Measurements from ENCODE around the gene BRINP2. TPM values are rescaled to one million over a fixed set of nuclear protein-coding genes. Genes with fewer than 3 reads are reported as not detected.

Gene BRINP2
- total and polyA plus RNA-seq, 2 of the 4 experiments (the other 2 are of a cell fraction) = not detected

GRCh38 chr1:177230228-177231016 lies 59.7 kb downstream of the BRINP2 start:
- Histone ChIP-seq H3K36me3 (ENCODE audit: control insufficient read depth, insufficient read depth, low read length) (no peaks in the 10 kb centered on the region), H2BK120ac (ENCODE audit: low read depth, low read length) (no peak overlapping the region), H2BK20ac (ENCODE audit: low read depth, low read length) (no peak overlapping the region), H3K27ac (ENCODE audit: insufficient read depth, low read length) (no peak overlapping the region), H3K14ac (replicated peaks; ENCODE audit: low read depth, low read length) (no peak overlapping the region), H3K23ac (ENCODE audit: low read depth, low read length) (no peak overlapping the region), H3K4ac (ENCODE audit: low read depth, low read length) (no peak overlapping the region), H4K5ac (ENCODE audit: low read depth, low read length) (no peak overlapping the region), H3K27me3 (ENCODE audit: control insufficient read depth, insufficient read depth, low read length) (peaks cover 4% of the 10 kb centered on the region; the same call in 1 of the 2 replicates), H3K79me1 (ENCODE audit: low read depth in 1 of 2, low read length in 2 of 2) (no peaks in the 10 kb centered on the region), H3K9me1 (ENCODE audit: insufficient read depth, low read length) (0 out of 2 replicates have a peak, but pooled peaks cover 3% of the 10 kb centered on the region), H4K8ac (ENCODE audit: low read depth in 2 of 2, low read length in 2 of 2) (no peak overlapping the region), H3K18ac (ENCODE audit: low read depth, low read length) (no peak overlapping the region), H3K4me3 (ENCODE audit: insufficient read depth, low read depth, low read length) (no peak overlapping the region), H4K20me1 (ENCODE audit: insufficient read depth, low read length) (no peaks in the 10 kb centered on the region), H3K9ac (ENCODE audit: low read depth, low read length) (no peak overlapping the region), H2BK15ac (ENCODE audit: low read depth, low read length) (no peak overlapping the region), H2AK9ac (replicated peaks; ENCODE audit: low read depth, low read length, poor library complexity) (no peak overlapping the region), H2AFZ (replicated peaks; ENCODE audit: low read length, poor library complexity) (no peak overlapping the region), H3K9me3 (ENCODE audit: control insufficient read depth, insufficient read depth, low read length) (no peaks in the 10 kb centered on the region), H4K91ac (ENCODE audit: insufficient read depth, low read depth, low read length) (no peak overlapping the region), H3K4me2 (ENCODE audit: low read depth, low read length) (no peak overlapping the region), H3K56ac (ENCODE audit: extremely low read depth, insufficient read depth, low read length) (no peak overlapping the region), H2AK5ac (ENCODE audit: low read depth, low read length) (no peak overlapping the region), H3K4me1 (ENCODE audit: control insufficient read depth, insufficient read depth, low read length) (no peaks in the 10 kb centered on the region), H2BK5ac (ENCODE audit: low read depth, low read length, poor library complexity, severe bottlenecking) (no peak overlapping the region)
- no CpG with 5 or more reads among the region's 4 CpGs for WGBS, 2 experiments (ENCODE audit: extremely low coverage in 2 of 2, insufficient read length in 1 of 2)
- DNase-seq = no peak
- BruUV-seq (replicated peaks) = no TSS peak
- no peak for TF ChIP-seq MAFK (IDR thresholded peaks at IDR 0.05; ENCODE audit: low read depth, low read length)
- TF ChIP-seq MAZ (IDR thresholded peaks at IDR 0.05; ENCODE audit: borderline replicate concordance, low read depth, low read length) = no peak
- no peak for TF ChIP-seq CTCF (conservative IDR thresholded peaks at IDR 0.05; ENCODE audit: low read depth, low read length)
- TF ChIP-seq POLR2A (IDR thresholded peaks at IDR 0.05; ENCODE audit: low read depth, low read length) = no peak
- no peak for TF ChIP-seq USF2 (IDR thresholded peaks at IDR 0.05; ENCODE audit: low read depth, low read length)
- ATAC-seq (ENCODE audit: low read depth) = no peak
- POLR2A ChIA-PET (ENCODE audit: unreplicated experiment) = no interaction called here
- dilution Hi-C loops (cut with HindIII; ENCODE audit: low sequenced_read_pairs, unreplicated experiment) (no loop called here), intact Hi-C loops (cut with micrococcal nuclease) (no loop called here), in situ Hi-C loops (cut with MboI; ENCODE audit: low sequenced_read_pairs) (no loop called here)
- CTCF ChIA-PET = interaction anchor here (0.6 kb wide), 1 partner anchor 47 kb away, joined by 4 read pairs; no protein-coding TSS in a partner anchor

Measured in IMR-90 (cell line).